Ovary (tissue), 9 donors: ENCODE data around the gene DNAJC15. TPM values are rescaled to one million over a fixed set of nuclear protein-coding genes. Genes with fewer than 3 reads are reported as not detected.

Experiments used
- DNase-seq, 5 donors: peaks; one replicate each; pipeline ENCODE4 v3.0.0-alpha.2; 2019 to 2020
- H3K27ac ChIP-seq, 2 donors: fragments of 200-600 bp; one replicate each; pipeline versions ENCODE4 v1.5.1 to v1.8.0; 2019 to 2022
- H3K27me3 ChIP-seq: fragments of 200-600 bp; one replicate; pipeline ENCODE4 v1.8.0; 2022
- H3K36me3 ChIP-seq: fragments of 200-600 bp; sonication (generic); one replicate; pipeline ENCODE4 v1.5.1; 2019
- H3K4me1 ChIP-seq: one replicate; pipeline ENCODE4 v1.8.1; 2013; ENCODE audit warnings: mild to moderate bottlenecking, moderate library complexity; ENCODE audit not compliant: insufficient read depth
- H3K4me3 ChIP-seq: fragments of 200-600 bp; sonication (generic); one replicate; pipeline ENCODE4 v1.5.1; 2017
- H3K9me3 ChIP-seq, 2 donors: fragments of 200-600 bp in 1 of 2; sonication (generic) in 1 of 2; one replicate each; pipeline versions ENCODE4 v1.5.1 to v1.8.1; 2013 to 2019; ENCODE audit warnings: mild to moderate bottlenecking in 1 of 2, moderate library complexity in 1 of 2
- CTCF ChIP-seq, 3 donors: fragments of 450-650 bp in 2 of 3; fragments of 200-600 bp in 1 of 3; IDR thresholded peaks; one replicate each; pipeline versions ENCODE4 v1.5.1 to v1.8.0; 2016 to 2022; ENCODE audit warnings: antibody characterized with exemption in 3 of 3, mild to moderate bottlenecking in 1 of 3
- EP300 ChIP-seq: sonication (generic); formaldehyde crosslinking; IDR thresholded peaks from one replicate; pipeline ENCODE4 v1.6.1; 2017; ENCODE audit warnings: antibody characterized with exemption
- POLR2A ChIP-seq: fragments of 450-650 bp; IDR thresholded peaks from one replicate; pipeline ENCODE4 v1.6.1; 2017; ENCODE audit warnings: antibody characterized with exemption, mild to moderate bottlenecking, moderate library complexity
- WGBS, 3 donors: extraction: QIAGEN DNeasy Blood & Tissue Kit in 1 of 3; methylation state at CpG; one replicate each; pipeline versions ENCODE4 v1.1.5 to v1.1.7; 2013 to 2017; 5-methylcytosine and 5-hydroxymethylcytosine counted together
- intact Hi-C, 4 donors: fragments of 100-400 bp; cut with DNase I; formaldehyde crosslinking; loops; one replicate each; pipeline versions ENCODE4 v1.11.0 to v1.15.1; 2022 to 2023
- polyA plus RNA-seq, 2 donors: library from polyadenylated mRNA; stranded (reverse); fragments of 200-250 nt in 1 of 2; fragments of 350-450 nt in 1 of 2; fragmentation: Illumina TruSeq in 1 of 2; extraction: RNeasy Lipid Tissue Mini Kit (QIAGEN cat#74804) in 1 of 2; gene quantifications; one replicate each; pipeline ENCODE4 v1.2.3, GENCODE V29; 2013 to 2014
- total RNA-seq, 7 donors: library from RNA; depleted of rRNA in 2 of 7; stranded (reverse); fragments of >200 nt in 2 of 7; fragmentation: NEBNext Ultra II Directional in 3 of 7; extraction: Animal tissue kit (Norgen Biotek cat#: 25700) in 3 of 7; gene quantifications; one replicate each; pipeline versions ENCODE4 v1.1.0 to v1.2.4, GENCODE V29; 2016 to 2023
- donor health status: DM: no; HTN: no; CAD: no; lungs with moderate emphysema.
- donor health status: DM: no; HTN: no; CAD: no.
- donor health status: Bipolar disorder and iron deficiency.
- donor health status: DM: yes; HTN: yes; CAD: no.
- donor health status: DM: no; HTN: no; CAD: no.
- donor health status: DM: yes; HTN: yes; CAD: no.

DNAJC15 gene
- total and polyA plus RNA-seq, 9 donors: 0.23 to 6.2 (median 2.9) TPM

DNA sequence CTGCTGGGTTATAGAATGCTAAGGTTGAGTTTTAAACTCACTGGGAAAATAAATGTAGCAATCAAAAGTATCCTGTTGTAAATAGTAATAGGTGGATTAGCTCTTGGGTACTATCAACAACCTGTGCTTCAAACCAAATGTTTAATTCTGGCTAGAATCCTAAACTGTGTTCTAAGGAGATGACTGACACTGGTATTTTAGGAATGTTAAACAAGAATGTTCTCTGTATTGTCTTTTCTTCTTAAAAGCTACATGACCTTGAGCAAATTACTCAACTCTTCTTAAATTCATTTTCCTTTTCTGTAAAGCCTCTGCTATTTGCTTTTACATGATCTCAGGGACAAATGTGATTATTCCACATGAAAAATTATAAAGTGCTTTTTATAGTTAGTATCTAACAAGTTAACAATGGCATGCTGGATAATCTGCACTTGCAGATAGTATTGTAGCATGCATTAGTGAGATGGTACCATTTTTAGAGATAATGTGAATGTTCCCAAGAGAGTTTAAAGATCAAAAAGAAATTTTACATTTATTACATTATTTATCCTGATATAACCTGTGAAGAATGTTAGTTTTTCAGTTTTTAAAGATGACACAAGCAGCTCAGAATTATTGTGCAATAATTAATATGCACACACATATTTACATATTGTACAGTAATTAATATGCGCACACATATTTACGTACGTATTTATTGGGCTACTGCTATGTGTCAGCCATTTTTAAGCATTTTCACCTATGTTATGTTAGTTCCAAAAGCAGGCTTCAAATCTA is 17.7 kb upstream of the DNAJC15 start:
- Histone ChIP-seq H3K4me1 (no peaks in the 10 kb centered on the region), H3K27ac (no peak overlapping the region), H3K9me3 (no peaks in the 10 kb centered on the region), H3K36me3 (no peaks in the 10 kb centered on the region), H3K27me3 (no peaks in the 10 kb centered on the region), H3K4me3 (no peak overlapping the region)
- no peak for TF ChIP-seq CTCF (IDR thresholded peaks at IDR 0.05)
- DNase-seq: no peak
- 88 to 94% (median 90%) methylated on average over 3 of the region's 3 CpGs for WGBS, 3 donors
- intact Hi-C loops: no loop called here

DNA sequence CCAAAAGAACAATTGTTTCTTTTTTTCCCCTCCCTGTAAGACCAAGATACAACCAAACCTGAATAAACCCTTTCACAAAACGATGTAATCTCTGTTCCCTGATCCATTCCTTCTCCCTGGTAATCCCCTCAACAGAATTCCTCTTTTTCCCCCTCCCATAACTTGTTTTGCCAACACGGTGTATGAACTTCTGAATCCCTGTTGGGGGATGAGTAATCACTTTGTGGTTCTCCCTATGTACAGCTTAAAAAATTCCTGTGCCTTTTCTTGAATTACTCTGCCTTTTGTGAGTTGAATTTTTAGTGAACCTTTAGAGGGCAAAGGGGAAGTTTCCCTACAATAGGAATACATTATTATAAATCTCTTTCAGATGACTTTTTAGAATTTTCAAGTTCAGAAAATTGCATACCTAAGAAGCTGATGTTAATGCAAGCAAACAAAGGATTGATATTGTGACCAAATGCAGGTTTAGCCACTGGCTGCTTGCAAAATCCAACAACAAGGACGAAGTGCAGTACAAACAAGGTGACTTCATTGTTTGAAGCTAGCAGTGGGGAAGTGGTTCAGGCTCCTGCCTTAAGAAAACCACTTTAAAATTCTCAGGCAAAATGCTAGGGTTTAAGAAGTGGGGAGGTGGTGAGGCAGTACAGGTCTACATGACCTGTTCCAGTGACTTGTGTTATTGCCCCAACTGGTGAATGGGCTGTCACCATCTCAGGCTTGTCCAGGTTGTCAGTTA is 16.3 kb upstream of the DNAJC15 start:
- no peaks in the 10 kb centered on the region for H3K4me1 ChIP-seq
- intact Hi-C loops: no loop called here
- no peaks in the 10 kb centered on the region for H3K36me3 ChIP-seq
- H3K27me3 ChIP-seq: no peaks in the 10 kb centered on the region
- TF ChIP-seq POLR2A: no peak
- no peak for TF ChIP-seq EP300
- TF ChIP-seq CTCF (IDR thresholded peaks at IDR 0.05): no peak
- DNase-seq: no peak
- 42 to 51% (median 46%) methylated on average over 3 of the region's 3 CpGs for WGBS, 3 donors
- no peaks in the 10 kb centered on the region for H3K9me3 ChIP-seq
- H3K27ac ChIP-seq: no peak overlapping the region
- H3K4me3 ChIP-seq: no peak overlapping the region

- H3K27me3 ChIP-seq: no peaks in the 10 kb centered on the region
- intact Hi-C loops: no loop called here
- H3K9me3 ChIP-seq: no peaks in the 10 kb centered on the region
- H3K4me1 ChIP-seq: no peaks in the 10 kb centered on the region
- H3K4me3 ChIP-seq: no peak overlapping the region
- TF ChIP-seq POLR2A: no peak
- TF ChIP-seq EP300: no peak
- no peak for TF ChIP-seq CTCF (IDR thresholded peaks at IDR 0.05)
- no peak for DNase-seq
- H3K27ac ChIP-seq: no peak overlapping the region
- 48 to 59% (median 54%) methylated on average over 3 of the region's 3 CpGs for WGBS, 3 donors
- no peaks in the 10 kb centered on the region for H3K36me3 ChIP-seq
Observed at GRCh38 chr13:43008596-43008995, 14.8 kb upstream of the DNAJC15 start.

DNA sequence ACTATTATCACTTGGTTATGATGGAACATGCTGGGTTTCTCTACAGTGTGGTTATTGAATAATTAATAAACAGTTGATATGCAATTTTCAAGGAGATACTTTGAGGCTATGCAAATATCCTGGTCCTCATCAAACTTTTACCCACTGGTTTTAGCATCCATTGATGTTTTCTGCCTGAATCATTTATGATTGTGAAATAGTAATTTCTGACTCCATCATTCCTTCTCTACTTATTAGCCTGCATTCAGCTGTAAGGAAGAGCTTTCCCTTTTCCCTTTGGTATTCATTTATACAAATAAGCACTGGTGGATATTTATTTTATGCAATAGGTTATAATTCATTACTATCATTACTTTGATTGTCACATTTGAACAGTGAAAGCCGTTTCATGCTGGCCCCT is 13.9 kb upstream of the DNAJC15 start:
- Histone ChIP-seq H3K36me3 (no peaks in the 10 kb centered on the region), H3K4me1 (no peaks in the 10 kb centered on the region), H3K4me3 (no peak overlapping the region), H3K9me3 (no peaks in the 10 kb centered on the region), H3K27me3 (no peaks in the 10 kb centered on the region), H3K27ac (no peak overlapping the region)
- WGBS, 3 donors: 88 to 95% (median 92%) methylated on average over 1 of the region's 1 CpG
- DNase-seq: no peak
- intact Hi-C loops: no loop called here
- TF ChIP-seq CTCF (IDR thresholded peaks at IDR 0.05) (no peak), POLR2A (no peak), EP300 (no peak)
